DMS153 treated with DMSO at 0.1 percent for 48 hours (cell line): ENCODE data around the gene HS3ST5.
"Not testable (repeated sequence)": the region's sequence is repeated elsewhere in the genome, so short reads cannot be mapped to it uniquely, and the experiment has no call there.

ENCODE experiments used
- DNase-seq: peaks from one replicate; lab custom pipeline; 2025; ENCODE audit not compliant: unreplicated experiment; lab: John Stamatoyannopoulos, UW

Gene HS3ST5

DNA sequence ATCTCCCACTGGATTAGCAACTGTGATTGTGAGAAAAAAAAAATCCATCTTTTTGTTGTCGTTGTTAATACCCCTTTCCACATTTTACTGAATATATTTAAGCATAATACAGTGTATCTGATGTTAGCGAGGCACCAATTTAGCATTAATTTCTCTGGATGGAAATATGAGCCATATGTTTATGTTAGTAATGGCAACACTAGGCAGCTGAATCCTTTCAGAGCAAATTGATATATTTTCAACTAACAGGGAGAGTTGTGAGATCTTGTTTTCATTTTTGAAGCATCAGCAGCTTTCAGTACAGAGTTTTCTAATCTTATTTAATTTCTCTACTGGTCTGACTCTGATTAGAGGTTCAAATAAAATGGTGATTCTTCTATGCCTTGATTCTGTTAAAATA is 287.1 kb downstream of the HS3ST5 start:
- no peak for DNase-seq

DNA sequence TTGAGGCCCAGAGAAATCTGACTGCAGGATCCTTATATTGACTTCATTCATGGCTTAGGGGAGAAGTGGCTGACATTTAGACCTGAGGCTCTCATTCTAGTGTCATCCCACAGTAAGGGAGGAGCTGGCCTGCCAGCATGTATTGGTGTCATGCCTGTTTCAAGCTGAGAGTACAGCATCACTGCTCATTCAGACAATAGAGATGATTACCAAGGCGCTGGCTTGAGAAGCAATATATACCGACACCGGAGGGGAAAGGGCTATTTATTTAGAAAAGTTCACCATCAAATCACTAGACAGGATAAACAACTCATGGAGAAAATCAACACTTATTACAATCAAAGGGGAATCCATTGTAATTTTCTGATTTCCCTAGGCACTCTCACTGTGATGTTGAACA is 287.5 kb downstream of the HS3ST5 start:
- DNase-seq = no peak

DNA sequence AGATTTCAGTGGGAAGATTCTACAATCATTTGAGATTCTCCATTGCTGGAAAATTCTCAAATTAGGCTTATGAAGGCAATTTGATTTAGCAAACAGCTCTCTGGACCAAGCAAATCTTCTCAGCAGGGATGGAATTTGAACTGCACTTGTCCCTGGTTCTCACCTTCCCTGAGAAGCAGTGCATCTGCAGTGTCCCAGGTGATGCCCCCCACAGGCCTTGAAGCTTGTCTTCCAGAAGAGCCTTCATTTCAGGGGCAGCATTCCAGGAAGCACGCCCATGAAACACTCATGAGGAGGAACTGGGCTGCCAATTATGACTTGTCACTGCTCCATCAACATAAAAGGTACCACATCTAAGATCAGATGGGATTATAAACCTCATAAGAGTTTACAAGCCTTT is 289.0 kb downstream of the HS3ST5 start:
- DNase-seq = no peak

DNA sequence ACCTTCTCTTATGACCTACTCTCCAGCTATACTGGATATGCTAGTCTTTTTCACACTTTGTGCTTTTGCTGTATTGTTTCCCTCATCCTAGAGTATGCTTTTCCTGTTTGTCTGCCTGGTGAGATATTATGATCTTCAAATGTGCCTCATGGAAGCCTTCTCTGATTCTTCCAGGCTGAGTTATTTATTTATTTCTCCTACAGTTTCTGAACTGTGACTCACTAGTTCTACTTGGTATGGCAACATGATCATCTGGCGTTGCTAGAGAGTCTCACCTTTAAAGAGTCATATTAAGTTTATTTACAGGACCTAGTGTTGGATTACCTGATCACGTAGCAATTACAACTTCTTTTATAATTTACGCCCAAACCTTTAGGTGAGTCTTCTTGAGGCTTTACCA is 290.7 kb downstream of the HS3ST5 start:
- DNase-seq = no peak

DNA sequence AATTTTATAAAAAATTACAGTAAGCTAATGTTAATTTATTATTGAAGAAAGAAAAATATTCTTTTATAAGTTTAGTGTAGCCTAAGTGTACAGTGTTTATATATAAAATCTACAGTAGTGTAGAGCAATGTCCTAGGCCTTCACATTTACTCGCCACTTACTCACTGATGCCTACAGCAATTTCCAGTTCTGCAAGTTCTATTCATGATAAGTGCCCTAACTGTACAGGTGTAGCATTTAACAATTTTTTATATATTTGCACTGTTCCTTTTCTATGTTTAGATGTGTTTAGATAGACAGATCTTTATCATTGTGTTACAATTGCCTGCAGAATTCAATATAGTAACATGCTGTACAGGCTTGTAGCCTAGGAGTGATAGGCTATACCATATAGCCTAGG is 291.8 kb downstream of the HS3ST5 start:
- peak; percentile 38 for DNase-seq

DNA sequence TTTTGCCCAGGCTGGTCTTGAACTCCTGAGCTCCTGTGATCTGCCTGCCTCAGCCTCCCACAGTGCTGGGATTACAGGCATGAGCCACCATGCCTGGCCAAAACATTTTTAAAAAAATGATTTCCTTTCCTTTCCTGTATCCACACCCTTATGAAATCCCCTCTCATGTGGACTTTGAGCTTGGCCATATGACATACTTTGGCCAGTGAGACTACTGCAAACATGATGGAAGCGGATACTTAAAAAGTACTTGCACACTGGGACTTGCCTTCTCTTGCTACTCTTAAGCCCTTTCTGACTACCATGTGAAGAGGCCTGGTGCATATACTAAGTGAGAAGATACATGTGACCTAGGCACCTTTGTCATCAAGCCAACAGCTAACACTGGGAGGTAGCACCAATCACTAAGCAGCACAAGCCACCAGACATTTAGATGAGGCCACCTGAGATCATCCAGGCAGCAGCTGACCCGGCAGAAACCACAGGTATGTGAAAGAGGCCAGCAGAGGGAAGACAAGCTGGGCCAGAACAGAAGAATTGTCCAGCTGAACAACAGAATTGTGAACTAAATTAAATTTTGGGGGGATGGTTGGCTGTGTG is 293.4 kb downstream of the HS3ST5 start:
- DNase-seq = no peak

DNA sequence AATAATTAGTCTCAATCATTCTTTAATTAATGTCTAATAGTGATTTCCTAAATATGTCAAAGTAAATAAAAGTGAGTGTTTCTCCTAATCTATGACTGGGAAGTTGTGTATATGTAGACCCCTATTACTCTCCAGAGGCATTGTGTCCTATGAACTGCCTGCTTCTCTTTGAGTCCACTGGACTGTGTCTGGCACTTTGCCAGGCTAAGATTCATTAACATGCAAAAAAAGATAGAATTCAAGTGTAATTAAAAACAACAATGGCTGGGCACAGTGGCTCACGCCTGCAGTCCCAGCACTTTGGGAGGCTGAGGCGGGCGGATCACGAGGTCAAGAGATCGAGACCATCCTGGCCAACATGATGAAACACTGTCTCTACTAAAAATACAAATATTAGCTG is 298.3 kb downstream of the HS3ST5 start:
- not testable (repeated sequence) for DNase-seq

DNA sequence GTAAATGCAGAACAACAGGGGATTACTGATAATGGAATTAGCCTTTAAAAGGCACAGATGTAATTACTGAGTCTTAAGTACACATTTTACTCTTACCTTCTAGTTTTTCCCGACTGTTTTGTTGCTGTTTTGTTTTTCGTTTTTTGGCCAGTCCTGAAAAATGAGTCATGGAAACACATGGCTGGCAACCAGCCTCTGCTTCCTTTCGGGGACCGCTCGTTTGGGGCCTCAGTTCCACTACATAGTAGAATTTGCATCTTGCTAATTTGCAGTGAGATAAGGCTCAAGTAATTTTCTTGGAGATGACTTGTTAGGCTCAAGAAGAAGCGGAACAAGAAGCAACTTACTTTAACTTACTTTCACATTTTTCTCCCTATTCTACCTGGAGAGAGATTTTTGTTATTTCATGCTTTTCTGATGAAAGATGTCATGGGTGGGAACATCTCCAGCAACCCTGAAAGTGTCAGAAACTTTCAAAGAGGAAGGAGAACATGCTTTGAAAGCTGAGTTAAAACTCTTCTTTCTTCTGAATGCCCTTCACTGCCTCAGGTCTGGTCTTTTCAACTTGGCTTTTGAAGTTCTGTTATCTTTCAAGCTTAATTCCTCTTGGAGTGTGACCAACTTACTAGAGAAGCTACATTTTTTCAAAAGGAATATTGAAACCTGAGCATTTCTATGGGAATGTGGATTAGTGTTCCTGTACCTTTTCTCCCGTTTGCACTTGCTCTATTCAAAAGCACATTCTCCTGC is 300.4 kb downstream of the HS3ST5 start:
- DNase-seq = no peak

DNA sequence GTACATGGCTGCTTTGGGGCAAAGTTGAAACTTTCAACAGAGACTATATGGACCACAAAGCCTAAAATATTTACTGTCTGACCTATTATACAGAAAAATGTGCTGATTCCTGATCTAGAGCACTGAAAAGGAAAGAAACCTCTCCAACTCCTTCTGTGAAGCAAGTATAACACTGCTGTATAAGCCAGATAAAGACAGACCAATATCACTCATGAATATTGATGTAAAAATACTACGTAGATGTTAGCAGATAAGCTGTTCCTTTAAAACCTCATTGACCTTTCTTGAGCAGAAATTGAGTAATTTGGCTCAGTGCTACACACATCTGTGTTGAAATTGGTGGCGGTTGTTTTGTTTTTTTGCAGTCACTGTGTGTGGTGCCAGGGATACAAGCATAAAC is 302.0 kb downstream of the HS3ST5 start:
- no peak for DNase-seq

DNA sequence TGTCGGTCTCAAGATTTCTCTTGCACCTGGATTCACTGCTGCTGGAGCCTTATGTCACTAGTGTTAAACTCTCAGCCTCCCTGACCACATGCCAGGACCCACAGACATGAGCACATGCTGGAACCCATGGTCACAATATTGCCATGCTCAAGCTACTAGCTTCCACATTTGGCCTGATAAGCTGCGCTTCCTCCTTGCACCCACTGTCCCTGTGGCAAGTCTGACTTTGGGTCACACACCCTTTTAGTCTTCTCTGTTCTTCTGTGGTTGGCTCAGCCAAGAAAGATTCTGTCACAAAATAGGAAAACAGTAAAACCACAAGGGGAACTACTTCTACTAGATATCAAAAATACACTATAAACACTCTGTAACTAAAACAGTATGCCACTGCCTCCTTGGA is 303.0 kb downstream of the HS3ST5 start:
- no peak for DNase-seq

DNA sequence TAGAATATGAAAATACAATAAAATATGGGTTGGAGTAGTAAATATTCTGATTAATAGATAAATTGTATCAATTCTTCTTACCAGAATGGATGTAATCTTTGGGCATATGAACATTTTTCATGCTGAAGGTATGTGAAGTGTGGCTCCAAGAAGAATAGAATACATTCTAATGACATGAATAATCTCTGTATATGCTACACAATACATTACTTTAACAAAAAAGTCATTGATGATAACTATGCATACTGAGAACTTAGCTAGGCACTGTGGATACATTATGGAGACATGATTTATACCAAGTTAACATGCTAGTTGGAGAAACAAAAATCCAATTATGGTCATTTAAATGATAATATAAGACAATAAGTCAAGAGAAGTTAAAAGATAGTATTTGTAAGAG is 309.2 kb downstream of the HS3ST5 start:
- DNase-seq = no peak

DNA sequence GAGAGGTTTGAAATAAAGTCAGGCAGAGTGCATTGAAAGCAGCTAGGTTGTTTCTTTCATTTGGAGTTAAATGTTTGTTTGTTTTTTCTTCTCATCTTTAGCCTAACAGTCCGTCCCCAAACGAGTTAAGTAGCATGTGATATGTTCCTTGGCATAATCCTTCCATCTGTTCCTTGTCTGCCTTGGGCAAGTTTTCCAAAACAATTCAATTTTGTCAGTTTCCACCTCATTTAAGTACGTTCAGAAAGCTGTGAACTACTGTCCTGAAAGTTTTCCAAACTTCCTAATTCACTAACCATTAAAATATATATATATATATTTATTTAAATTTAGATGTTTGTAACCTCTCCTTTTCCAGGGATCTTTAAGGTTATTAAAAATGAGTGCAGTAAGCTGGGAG is 310.1 kb downstream of the HS3ST5 start:
- no peak for DNase-seq

DNA sequence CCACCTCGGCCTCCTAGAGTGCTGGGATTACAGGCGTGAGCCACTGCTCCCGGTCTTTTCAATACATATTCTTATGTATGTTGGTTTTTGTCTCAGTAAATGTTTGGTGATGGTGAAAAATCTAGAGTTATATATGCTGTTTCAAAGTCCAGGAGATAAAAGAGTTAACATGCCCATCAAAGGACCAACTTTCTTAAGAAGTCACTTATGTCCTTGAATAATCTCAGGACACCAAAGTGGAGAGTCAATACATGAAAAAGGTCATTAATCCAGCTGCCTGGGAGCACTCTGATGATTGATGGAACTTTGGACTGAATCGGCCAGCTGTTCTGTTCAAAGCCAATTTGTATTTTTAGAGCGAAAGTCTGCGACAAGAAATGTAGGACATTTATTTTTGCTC is 312.1 kb downstream of the HS3ST5 start:
- no peak for DNase-seq

DNA sequence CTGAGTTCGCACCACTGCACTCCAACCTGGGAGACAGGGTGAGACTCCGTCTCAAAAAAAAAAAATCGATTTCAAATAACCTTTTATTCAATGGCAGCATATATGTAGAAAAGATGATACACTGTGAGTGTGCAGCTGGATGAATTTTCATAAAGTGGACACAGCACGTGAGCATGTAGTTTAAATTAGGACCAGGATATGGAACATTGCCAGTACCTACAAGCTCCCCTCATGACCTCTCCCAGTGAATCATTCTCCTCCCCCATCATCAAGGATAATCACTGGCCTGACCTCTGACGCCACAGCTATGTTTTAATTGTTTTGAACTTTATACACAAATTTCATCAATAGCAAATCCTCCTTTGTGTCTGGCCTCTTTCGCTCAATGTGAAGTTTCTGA is 318.1 kb downstream of the HS3ST5 start:
- no peak for DNase-seq

DNA sequence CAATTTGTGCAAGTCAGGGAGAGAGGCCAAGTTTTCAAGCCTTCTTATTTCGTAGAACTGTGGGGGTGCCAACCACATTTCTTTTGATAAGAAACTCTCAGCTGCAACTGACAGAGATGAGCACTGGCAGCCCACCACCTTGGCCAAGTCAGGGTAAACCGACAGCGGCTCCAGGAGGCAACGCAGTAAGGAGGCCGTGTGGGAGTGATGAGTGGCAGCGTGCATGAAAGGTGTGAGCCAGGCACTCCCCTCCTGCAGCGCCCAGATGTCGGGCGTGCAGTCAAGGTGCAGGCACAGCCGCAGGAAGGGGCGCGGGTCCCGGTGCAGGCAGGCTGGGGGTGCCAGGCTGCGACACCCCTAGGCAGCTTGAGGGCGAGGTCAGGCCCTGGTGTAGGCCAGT is 322.6 kb downstream of the HS3ST5 start:
- DNase-seq = no peak

DNA sequence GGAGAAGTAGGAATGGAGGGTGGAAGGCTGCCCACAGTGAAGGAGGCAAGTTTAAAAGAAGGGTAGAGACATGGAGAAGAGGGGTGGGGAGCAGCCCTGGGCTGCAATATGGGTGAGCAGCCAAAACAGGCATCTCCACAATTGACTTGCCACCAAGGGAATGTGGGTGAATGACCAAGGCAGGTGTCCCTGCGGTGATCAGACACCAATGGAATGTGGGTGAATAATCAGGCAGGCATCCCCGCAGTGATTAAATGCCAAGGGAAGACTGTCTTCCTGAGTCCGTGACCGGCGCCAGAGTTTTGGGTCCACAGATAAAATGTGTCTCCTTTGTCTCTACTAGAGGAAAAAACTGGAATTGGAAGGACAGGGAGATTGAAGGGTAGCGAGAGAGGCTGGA is 325.7 kb downstream of the HS3ST5 start:
- DNase-seq = not testable (repeated sequence)

DNA sequence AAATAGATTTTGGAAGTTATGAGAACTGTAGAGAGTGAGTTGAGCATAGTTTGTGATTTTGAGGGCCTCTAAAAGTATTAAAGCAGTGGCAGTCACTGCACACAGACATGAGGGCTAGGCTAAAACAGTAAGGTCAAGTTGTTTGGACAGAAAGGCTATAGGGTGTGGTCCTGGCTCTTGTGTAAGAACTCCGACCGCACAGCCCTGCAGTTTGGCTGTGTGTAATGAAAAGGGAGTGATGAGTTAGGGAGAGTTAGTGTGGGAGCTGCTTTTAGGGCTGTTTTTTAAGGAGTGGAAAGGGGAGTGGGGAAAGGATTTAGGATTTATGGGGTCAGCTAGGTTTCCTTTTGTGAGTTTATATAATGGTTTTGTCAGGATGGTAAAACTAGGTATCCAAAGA is 328.7 kb downstream of the HS3ST5 start:
- DNase-seq = not testable (repeated sequence)

DNA sequence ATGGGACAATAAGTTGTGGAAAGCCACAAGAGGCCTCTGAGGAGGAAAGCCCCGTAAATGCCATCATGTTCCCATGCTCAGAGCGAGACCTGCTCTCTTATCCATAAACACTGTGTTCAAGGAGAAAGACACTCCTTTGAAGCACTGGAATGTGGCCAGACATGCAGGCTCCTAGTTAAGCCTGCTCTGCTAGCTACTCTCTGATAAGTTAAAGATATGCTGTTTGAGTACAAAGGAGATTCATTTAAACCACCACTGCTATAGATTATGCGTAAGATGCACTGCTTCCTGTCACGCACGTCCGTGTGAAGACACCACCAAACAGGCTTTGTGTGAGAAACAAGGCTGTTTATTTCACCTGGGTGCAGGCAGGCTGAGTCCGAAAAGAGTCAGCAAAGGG is 331.3 kb downstream of the HS3ST5 start:
- DNase-seq = not testable (repeated sequence)

DNA sequence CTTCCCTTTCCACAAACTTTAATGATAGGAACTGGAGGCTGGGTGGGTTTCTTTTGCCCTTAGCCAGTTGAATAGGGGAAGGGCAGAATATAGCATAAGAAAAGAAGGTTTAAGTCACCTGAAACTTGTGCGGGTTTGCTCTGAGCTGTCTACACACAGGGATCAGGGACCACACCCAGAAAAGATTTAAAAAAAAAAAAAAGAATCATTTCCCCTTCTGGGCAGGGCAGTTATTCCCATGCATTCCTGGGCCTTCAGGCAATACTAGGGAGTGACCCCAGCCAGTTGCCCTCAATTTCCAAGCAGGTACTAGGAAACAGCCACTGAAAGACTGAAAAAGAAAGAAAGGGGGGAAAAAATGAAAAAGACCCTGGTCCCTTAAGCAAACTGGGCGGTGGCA is 332.3 kb downstream of the HS3ST5 start:
- DNase-seq = no peak

DNA sequence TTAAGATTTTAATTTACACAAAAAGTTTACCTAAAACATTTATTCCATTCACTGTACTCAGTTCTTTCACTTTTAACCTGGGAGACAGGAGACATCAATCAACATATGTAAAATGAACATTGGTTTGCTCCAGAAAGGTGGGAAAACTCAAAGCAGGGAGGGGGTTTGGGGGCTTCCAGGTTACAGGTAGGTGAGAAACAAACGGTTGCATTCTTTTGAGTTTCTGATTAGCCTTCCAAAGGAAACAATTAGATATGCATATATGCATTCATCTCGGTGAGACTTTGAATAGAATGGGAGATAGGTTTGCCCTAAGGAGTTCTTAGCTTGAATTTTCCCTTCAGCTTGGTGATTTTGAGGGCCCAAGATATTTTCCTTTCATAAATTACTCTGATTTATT is 333.6 kb downstream of the HS3ST5 start:
- no peak for DNase-seq

DNA sequence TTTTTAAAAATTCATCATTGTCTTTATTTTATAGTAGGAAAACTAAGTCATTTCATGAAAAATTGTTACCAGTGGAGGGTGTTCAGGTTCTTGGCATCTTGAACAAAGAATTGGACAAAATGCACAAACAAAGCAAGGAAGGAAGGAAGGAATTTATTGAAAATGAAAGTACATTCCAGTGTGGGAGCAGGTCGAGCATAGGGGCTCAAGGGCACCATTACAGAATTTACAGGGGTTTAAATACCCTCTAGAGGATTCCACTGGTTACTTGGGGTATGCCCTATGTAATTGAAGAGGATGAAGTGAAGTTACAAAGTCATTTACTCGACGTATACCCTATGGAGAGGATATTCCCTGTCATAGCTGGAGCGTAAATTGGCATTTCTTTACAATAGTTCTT is 334.5 kb downstream of the HS3ST5 start:
- no peak for DNase-seq

DNA sequence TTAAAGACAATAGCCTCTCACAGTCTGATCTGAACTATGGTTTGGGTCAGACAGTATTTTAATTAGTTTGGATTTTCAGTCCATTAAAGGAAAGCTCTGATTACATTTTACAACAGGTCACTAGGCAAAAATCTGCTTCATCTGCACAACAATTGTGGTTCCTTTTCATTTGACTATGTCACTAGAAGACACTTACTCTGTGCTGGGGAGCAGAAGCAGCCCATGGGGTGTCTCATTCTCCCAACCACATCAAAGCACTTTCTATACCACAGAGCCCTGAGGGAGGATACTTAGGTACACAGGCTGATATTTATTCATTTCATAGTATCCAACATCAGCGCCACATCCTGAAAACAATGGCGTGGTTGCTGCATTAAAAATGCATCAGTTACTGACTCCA is 335.3 kb downstream of the HS3ST5 start:
- no peak for DNase-seq
